ENCODE data around the gene KRT31. TPM values are rescaled to one million over a fixed set of nuclear protein-coding genes. Genes with fewer than 3 reads are reported as not detected.
A peak's percentile ranks its signal among the peaks of the same experiment; 100 is the strongest.

KRT31 gene
- total RNA-seq, 5 donors from 2014 or later (not counting 1 experiment from before 2014, with no cell fraction given), result not detected

- ChIA-PET POLR2A (no interaction called here), CTCF (no interaction called here)
- H3K36me3 ChIP-seq (ENCODE audit: control insufficient read depth in 2 of 2, extremely low read depth in 1 of 2, insufficient read depth in 1 of 2, low read length in 1 of 2), result no peaks in the 10 kb centered on the region
- Mint-ChIP-seq H3K36me3 (no peaks in the 10 kb centered on the region), H3K4me1 (peaks cover 11 to 25% (median 16%) of the 10 kb centered on the region in 3 donors), H3K27me3 (no peaks in the 10 kb centered on the region), H3K9me3 (no peaks in the 10 kb centered on the region), H3K27ac (no peak overlapping the region), H3K4me3 (no peak overlapping the region)
- no peak overlapping the region for H3K27ac ChIP-seq (ENCODE audit: low read length)
- peaks cover 0 to 7% of the 10 kb centered on the region in 2 experiments for H3K27me3 ChIP-seq (replicated peaks in 1 of 2; ENCODE audit: control insufficient read depth in 2 of 2, extremely low read depth in 1 of 2, insufficient read depth in 2 of 2, low read length in 1 of 2)
- H3K4me3 ChIP-seq (ENCODE audit: control insufficient read depth in 1 of 2, extremely low read depth in 1 of 2, low read length in 1 of 2), result no peak overlapping the region
- no peak for ATAC-seq (replicated peaks in 1 of 4)
- H3K4me1 ChIP-seq (ENCODE audit: control insufficient read depth in 1 of 2, extremely low read depth in 1 of 2, insufficient read depth in 2 of 2, low read length in 2 of 2), result peaks cover 0 to 6% of the 10 kb centered on the region in 2 experiments
- DNase-seq, result no peak
- 83% methylated on average over 2 of the region's 9 CpGs for WGBS (ENCODE audit: insufficient coverage)
- H3K9me3 ChIP-seq, result no peaks in the 10 kb centered on the region
These were observed 23.7 kb upstream of the KRT31 start for GRCh38 chr17:41421116-41421515.

GRCh38 chr17:41420134-41420533 is 22.7 kb upstream of the KRT31 start:
- CTCF ChIA-PET, result no interaction called here
- H3K9me3 Mint-ChIP-seq, result no peaks in the 10 kb centered on the region
- no peaks in the 10 kb centered on the region for H3K27me3 Mint-ChIP-seq
- DNase-seq (no peak), ATAC-seq (replicated peaks in 1 of 4) (no peak)
- no peaks in the 10 kb centered on the region for H3K9me3 ChIP-seq
- H3K27ac Mint-ChIP-seq, result no peak overlapping the region
- POLR2A ChIA-PET, result no interaction called here
- H3K4me1 Mint-ChIP-seq, result peaks cover 11 to 25% (median 16%) of the 10 kb centered on the region in 3 donors
- H3K4me1 ChIP-seq (ENCODE audit: control insufficient read depth in 1 of 2, extremely low read depth in 1 of 2, insufficient read depth in 2 of 2, low read length in 2 of 2), result peaks cover 0 to 6% of the 10 kb centered on the region in 2 experiments
- H3K27ac ChIP-seq (ENCODE audit: low read length), result no peak overlapping the region
- H3K36me3 ChIP-seq (ENCODE audit: control insufficient read depth in 2 of 2, extremely low read depth in 1 of 2, insufficient read depth in 1 of 2, low read length in 1 of 2), result no peaks in the 10 kb centered on the region
- H3K4me3 ChIP-seq (ENCODE audit: control insufficient read depth in 1 of 2, extremely low read depth in 1 of 2, low read length in 1 of 2), result no peak overlapping the region
- no peaks in the 10 kb centered on the region for H3K36me3 Mint-ChIP-seq
- H3K27me3 ChIP-seq (replicated peaks in 1 of 2; ENCODE audit: control insufficient read depth in 2 of 2, extremely low read depth in 1 of 2, insufficient read depth in 2 of 2, low read length in 1 of 2), result peaks cover 0 to 7% of the 10 kb centered on the region in 2 experiments
- no CpG with 5 or more reads among the region's 4 CpGs for WGBS (ENCODE audit: insufficient coverage)
- no peak overlapping the region for H3K4me3 Mint-ChIP-seq

DNA sequence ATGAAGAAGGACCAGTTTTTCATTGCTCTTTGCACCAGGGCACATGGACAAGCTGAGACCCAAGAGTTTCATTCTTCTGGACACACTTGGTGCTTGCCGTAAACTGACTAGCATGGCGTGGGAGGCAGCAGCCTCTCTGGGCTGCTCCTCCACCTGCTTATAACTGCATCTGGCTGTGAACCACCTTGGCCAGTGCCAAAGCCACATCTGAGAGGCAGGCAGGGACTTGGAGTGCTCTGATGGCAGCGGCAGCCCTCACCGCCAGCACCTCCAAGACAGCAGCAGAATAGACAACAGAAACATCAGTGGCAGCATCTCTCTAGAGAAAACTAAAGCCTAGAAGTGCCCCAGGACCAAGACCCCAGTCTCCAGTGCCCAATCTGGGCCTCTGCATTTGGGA is 22.3 kb upstream of the KRT31 start:
- H3K4me1 Mint-ChIP-seq, result peaks cover 11 to 25% (median 16%) of the 10 kb centered on the region in 3 donors
- ChIA-PET POLR2A (no interaction called here), CTCF (no interaction called here)
- Histone ChIP-seq H3K27ac (ENCODE audit: low read length) (no peak overlapping the region), H3K4me3 (ENCODE audit: control insufficient read depth in 1 of 2, extremely low read depth in 1 of 2, low read length in 1 of 2) (no peak overlapping the region), H3K36me3 (ENCODE audit: control insufficient read depth in 2 of 2, extremely low read depth in 1 of 2, insufficient read depth in 1 of 2, low read length in 1 of 2) (no peaks in the 10 kb centered on the region), H3K9me3 (no peaks in the 10 kb centered on the region), H3K4me1 (ENCODE audit: control insufficient read depth in 1 of 2, extremely low read depth in 1 of 2, insufficient read depth in 2 of 2, low read length in 2 of 2) (peaks cover 0 to 6% of the 10 kb centered on the region in 2 experiments), H3K27me3 (replicated peaks in 1 of 2; ENCODE audit: control insufficient read depth in 2 of 2, extremely low read depth in 1 of 2, insufficient read depth in 2 of 2, low read length in 1 of 2) (peaks cover 0 to 7% of the 10 kb centered on the region in 2 experiments)
- ATAC-seq (replicated peaks in 1 of 4) (peak in 1 of 4 experiments; percentile 47), DNase-seq (peak in 5 of 35 experiments; percentile 4 to 45 (median 22))
- H3K27me3 Mint-ChIP-seq, result no peaks in the 10 kb centered on the region
- H3K36me3 Mint-ChIP-seq, result no peaks in the 10 kb centered on the region
- 53% methylated on average over 4 of the region's 4 CpGs for WGBS (ENCODE audit: insufficient coverage)
- H3K4me3 Mint-ChIP-seq, result no peak overlapping the region
- H3K27ac Mint-ChIP-seq, result no peak overlapping the region
- H3K9me3 Mint-ChIP-seq, result no peaks in the 10 kb centered on the region

GRCh38 chr17:41418116-41418860 is 20.9 kb upstream of the KRT31 start:
- CTCF ChIA-PET, result interaction anchor here in 1 of 2 donors (0.7 to 1.2 kb wide), 2 partner anchors 15 to 131 kb away, joined by 3 to 4 read pairs; no protein-coding TSS in a partner anchor
- Mint-ChIP-seq H3K36me3 (no peaks in the 10 kb centered on the region), H3K9me3 (no peaks in the 10 kb centered on the region), H3K27me3 (peaks cover 3% of the 10 kb centered on the region in 2 donors), H3K27ac (no peak overlapping the region), H3K4me3 (no peak overlapping the region), H3K4me1 (peaks cover 11 to 25% (median 16%) of the 10 kb centered on the region in 3 donors)
- Histone ChIP-seq H3K27me3 (replicated peaks in 1 of 2; ENCODE audit: control insufficient read depth in 2 of 2, extremely low read depth in 1 of 2, insufficient read depth in 2 of 2, low read length in 1 of 2) (peaks cover 0 to 2% of the 10 kb centered on the region in 2 experiments), H3K4me1 (ENCODE audit: control insufficient read depth in 1 of 2, extremely low read depth in 1 of 2, insufficient read depth in 2 of 2, low read length in 2 of 2) (peaks cover 0 to 6% of the 10 kb centered on the region in 2 experiments), H3K4me3 (ENCODE audit: control insufficient read depth in 1 of 2, extremely low read depth in 1 of 2, low read length in 1 of 2) (no peak overlapping the region), H3K9me3 (no peaks in the 10 kb centered on the region), H3K36me3 (ENCODE audit: control insufficient read depth in 2 of 2, extremely low read depth in 1 of 2, insufficient read depth in 1 of 2, low read length in 1 of 2) (no peaks in the 10 kb centered on the region), H3K27ac (ENCODE audit: low read length) (no peak overlapping the region)
- DNase-seq, result no peak
- 89% methylated on average over 3 of the region's 7 CpGs for WGBS (ENCODE audit: insufficient coverage)
- ATAC-seq (replicated peaks in 1 of 4), result no peak
- POLR2A ChIA-PET, result no interaction called here

GRCh38 chr17:41417576-41418015 is 20.2 kb upstream of the KRT31 start:
- H3K36me3 ChIP-seq (ENCODE audit: control insufficient read depth in 2 of 2, extremely low read depth in 1 of 2, insufficient read depth in 1 of 2, low read length in 1 of 2), result no peaks in the 10 kb centered on the region
- no peak overlapping the region for H3K27ac Mint-ChIP-seq
- ChIA-PET CTCF (interaction anchor here in 1 of 2 donors (0.5 to 1.2 kb wide), 3 partner anchors 14 to 132 kb away, joined by 3 to 4 read pairs (median 3); no protein-coding TSS in a partner anchor), POLR2A (no interaction called here)
- peaks cover 0 to 2% of the 10 kb centered on the region in 2 experiments for H3K27me3 ChIP-seq (replicated peaks in 1 of 2; ENCODE audit: control insufficient read depth in 2 of 2, extremely low read depth in 1 of 2, insufficient read depth in 2 of 2, low read length in 1 of 2)
- H3K9me3 ChIP-seq, result no peaks in the 10 kb centered on the region
- peaks cover 11 to 25% (median 16%) of the 10 kb centered on the region in 3 donors for H3K4me1 Mint-ChIP-seq
- H3K4me1 ChIP-seq (ENCODE audit: control insufficient read depth in 1 of 2, extremely low read depth in 1 of 2, insufficient read depth in 2 of 2, low read length in 2 of 2), result peaks cover 0 to 6% of the 10 kb centered on the region in 2 experiments
- H3K9me3 Mint-ChIP-seq, result no peaks in the 10 kb centered on the region
- WGBS (ENCODE audit: insufficient coverage), result 80% methylated on average over 1 of the region's 4 CpGs
- H3K4me3 Mint-ChIP-seq, result no peak overlapping the region
- DNase-seq (peak in 1 of 35 experiments; percentile 10), ATAC-seq (replicated peaks in 1 of 4) (no peak)
- peaks cover 3% of the 10 kb centered on the region in 2 donors for H3K27me3 Mint-ChIP-seq
- H3K4me3 ChIP-seq (ENCODE audit: control insufficient read depth in 1 of 2, extremely low read depth in 1 of 2, low read length in 1 of 2), result no peak overlapping the region
- H3K27ac ChIP-seq (ENCODE audit: low read length), result no peak overlapping the region
- H3K36me3 Mint-ChIP-seq, result no peaks in the 10 kb centered on the region

DNA sequence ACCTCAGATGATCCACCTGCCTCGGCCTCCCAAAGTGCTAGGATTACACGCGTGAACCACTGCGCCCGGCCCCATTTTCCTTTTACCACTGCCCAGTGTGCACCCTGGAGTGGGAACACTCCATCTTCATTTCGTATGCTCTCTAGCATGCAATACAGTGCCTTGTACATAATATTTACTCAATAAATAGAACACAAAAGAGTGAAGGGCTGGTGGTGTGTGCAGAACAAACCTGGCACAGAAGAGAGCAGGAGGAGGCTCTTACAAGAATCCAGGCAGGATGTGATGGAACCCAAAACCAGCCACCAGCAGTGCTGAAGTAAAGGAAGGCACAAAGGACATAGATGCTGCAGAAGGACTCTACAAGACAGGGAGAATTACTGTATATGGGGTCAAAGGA is 19.7 kb upstream of the KRT31 start:
- Mint-ChIP-seq H3K27ac (no peak overlapping the region), H3K4me3 (no peak overlapping the region), H3K4me1 (peaks cover 11 to 25% (median 16%) of the 10 kb centered on the region in 3 donors), H3K36me3 (no peaks in the 10 kb centered on the region), H3K27me3 (peaks cover 3% of the 10 kb centered on the region in 2 donors), H3K9me3 (no peaks in the 10 kb centered on the region)
- no peak for ATAC-seq (replicated peaks in 1 of 4)
- Histone ChIP-seq H3K9me3 (no peaks in the 10 kb centered on the region), H3K4me1 (ENCODE audit: control insufficient read depth in 1 of 2, extremely low read depth in 1 of 2, insufficient read depth in 2 of 2, low read length in 2 of 2) (peaks cover 0 to 6% of the 10 kb centered on the region in 2 experiments), H3K27me3 (replicated peaks in 1 of 2; ENCODE audit: control insufficient read depth in 2 of 2, extremely low read depth in 1 of 2, insufficient read depth in 2 of 2, low read length in 1 of 2) (peaks cover 0 to 2% of the 10 kb centered on the region in 2 experiments), H3K4me3 (ENCODE audit: control insufficient read depth in 1 of 2, extremely low read depth in 1 of 2, low read length in 1 of 2) (no peak overlapping the region), H3K36me3 (ENCODE audit: control insufficient read depth in 2 of 2, extremely low read depth in 1 of 2, insufficient read depth in 1 of 2, low read length in 1 of 2) (no peaks in the 10 kb centered on the region), H3K27ac (ENCODE audit: low read length) (no peak overlapping the region)
- ChIA-PET POLR2A (no interaction called here), CTCF (interaction anchor here in 1 of 2 donors (0.5 to 1.2 kb wide), 3 partner anchors 13 to 132 kb away, joined by 3 to 4 read pairs (median 3); no protein-coding TSS in a partner anchor)
- DNase-seq, result no peak
- 90% methylated on average over 5 of the region's 6 CpGs for WGBS (ENCODE audit: insufficient coverage)

All from T-cell (primary cell).